GM19023 (cell line): Measurements from ENCODE around the gene PIK3R4.

Experiments used
- ATAC-seq: cut with Tn5 transposase; IDR thresholded peaks from one replicate; pipeline ENCODE4 v1.9.1; 2021; ENCODE audit warnings: mild to moderate bottlenecking, moderate library complexity; ENCODE audit not compliant: unreplicated experiment

PIK3R4 gene

DNA sequence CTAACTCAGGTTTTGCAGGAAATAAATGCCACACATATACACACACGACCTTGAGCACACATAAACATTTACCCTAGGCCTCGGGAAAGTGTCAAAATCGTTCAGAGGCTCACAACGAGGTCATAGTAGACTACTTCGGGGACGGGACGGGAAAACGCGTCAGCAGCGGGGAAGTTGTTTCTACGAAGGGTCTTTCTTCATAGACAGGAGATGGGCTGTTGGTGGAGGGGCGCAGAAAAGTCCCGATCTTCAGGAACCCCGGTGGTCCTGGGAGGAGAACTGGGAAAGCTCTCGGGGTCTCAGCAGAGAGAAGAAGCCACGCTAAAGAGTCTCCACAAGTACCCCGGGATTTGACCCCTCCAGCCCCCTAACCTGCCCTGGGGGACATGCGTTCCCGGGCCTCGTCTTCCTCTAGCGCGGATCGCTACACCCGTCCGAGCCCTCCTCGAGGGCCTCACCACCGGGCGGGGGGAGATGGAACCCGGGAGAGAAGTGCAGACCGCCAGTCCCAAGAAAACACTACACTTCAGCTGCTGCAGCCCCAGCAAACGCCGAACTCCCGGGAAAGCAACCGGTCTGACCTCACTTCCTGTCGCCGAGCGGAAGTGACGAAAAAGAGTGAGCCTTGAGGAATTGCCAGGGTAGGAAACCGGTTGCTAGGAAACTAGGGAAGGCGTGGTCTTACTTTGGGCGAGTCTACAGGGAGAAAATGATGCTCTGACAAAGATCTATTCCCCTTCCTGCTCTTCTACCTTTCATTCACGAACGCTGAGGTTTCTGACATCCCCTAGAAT lies at the start of gene PIK3R4:
Gene PIK3R4 (minus strand): TSS at position 584 of the 794 bp plus-strand sequence. CDS start 1,611 bp downstream, outside the sequence.
- peak; percentile 98 for ATAC-seq

DNA sequence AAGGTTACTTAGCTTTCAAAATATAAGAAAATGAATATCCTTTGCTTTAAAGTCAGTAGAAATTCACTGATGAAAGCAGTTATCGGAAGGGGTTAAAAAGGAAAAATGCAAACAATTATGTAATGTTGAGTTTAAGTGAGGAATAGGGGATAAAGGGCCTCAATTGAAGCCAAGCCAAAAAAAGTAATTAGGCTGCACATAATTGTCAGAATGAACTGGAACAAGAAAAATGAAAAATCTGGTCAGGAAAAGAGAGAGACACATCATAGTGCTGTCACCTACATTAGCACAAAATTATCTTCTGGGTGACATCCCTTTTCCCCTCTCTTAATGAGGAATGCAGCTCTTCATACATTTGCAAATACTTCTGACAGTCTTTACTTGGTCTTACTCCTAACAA lies 48.8 kb upstream of the PIK3R4 start:
- ATAC-seq: no peak

DNA sequence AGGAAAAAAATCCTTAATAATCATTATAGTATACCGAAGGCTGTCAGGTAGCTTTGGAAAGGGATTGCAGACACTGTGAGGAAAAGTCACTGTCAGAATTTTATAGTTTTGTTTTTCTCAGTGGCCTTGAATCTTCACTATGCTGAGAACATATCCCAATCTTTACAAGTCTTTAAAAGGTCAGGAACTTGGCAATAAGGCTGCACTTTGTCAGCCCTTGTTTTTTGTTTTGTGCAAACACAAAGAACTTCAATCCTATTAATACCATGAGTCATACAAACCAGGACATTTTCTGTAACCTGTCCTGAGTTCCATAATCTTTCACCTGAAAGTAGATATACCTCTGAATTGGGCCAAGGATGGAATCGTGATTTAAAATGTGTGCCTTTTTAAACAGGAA lies 45.6 kb upstream of the PIK3R4 start:
- ATAC-seq: no peak

DNA sequence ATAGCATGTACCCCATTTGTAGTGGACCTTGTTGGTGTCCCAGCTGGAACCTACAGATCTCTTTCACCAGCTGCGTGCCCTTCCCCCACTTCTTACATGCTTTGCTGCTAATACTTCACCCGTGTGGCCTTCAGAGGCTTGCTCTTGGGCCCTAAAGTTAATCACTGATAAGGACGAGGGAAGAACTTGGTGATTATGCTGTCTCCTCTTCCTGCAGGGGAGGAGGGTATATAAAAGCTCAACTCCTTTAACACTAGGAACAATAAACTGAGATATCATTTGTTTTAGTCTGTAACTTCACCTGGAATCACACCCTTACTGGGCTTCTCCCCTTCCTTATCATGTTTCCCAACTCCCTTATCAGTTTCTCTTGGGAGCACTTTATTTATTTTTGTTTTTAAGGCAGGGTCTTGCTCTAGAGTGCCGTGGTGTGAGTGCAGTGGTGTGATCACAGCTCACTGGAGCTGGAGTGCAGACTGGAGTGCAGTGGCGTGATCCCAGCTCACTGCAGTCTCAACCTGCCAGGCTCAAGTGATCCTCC lies 43.2 kb upstream of the PIK3R4 start:
- no peak for ATAC-seq

DNA sequence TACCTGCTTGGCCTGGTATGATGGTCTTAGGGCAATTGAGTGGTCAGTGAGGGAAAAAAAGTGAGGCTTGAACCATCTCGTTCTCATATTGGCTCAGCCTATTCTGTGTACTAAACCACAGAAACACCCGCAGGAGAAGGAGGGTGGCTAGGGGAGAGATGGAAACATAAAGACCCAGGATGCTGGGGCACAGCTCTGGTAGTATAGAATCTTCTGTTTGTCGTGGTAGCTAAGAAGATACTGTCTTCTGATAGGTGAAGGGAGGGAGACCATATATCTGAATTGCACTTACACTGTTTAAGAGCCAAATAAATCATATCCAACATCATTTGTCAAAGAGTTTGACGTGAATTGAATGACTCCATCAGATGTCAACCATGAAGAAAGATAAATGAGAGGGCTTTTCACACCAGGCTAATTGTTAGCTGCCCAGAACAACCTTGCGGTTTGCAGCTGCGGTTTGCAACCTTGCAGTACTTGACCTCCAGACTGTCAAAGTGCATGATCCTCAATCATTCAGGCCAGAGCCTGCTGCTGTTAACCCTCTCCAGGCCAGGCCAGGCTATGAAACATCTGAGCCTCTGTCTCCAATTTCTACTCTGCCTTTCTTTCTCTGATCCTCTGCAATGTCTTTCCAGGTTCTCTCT lies 40.9 kb upstream of the PIK3R4 start:
- no peak for ATAC-seq

DNA sequence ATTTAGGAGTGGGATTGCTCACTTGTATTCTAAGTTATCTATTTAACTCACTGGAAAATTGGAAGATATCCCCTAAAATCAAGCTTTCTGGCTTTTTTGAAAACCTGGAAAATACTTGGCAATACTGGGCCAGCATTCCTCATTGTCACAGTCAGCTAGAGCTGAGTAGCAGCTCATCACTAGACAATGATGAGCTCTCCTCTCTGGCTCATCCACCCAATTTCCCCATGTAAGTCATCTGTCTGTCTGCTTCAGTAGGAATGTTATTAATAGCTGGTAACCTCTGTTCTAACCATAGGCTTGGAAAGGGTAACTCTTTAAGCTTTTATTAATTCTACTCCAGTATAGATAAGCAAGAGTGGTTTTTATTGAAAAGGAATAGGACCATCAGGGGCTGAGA lies 39.7 kb upstream of the PIK3R4 start:
- no peak for ATAC-seq

DNA sequence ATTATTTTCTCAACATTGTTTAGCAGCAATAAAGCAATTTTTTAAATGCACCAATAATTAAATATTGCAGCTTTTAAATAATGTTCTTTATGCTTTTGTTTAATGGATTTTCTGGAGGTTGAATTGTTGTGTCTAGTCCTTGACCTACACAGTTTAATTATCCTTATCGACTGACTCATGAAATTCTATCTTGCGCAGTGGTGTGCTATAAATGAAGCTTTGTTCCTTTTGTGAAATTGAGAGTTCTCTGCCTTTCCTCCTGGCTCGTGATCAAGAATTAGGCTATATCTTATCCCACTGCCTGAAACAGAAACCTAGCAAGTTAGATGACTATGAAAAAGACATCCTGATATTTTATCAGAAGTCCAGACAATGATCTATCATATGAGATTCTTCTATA lies 37.0 kb upstream of the PIK3R4 start:
- ATAC-seq: no peak

DNA sequence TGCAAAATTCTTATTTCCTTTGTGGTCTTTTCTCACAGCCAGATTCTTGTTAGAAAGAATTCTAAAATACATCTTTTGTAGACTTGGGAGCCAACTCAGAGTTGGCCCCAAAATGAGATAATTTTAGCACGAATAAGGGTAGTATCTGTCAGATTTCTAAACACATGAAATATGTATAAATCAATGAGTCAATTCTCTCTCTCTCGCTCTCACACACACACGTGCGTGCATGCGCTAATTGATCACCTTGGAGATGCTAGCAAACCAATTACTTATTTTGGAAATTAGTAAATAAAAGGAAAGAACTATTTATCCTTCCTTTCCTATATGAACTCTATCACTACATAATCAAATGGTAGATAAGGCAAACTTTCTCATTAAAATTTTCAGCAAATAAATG lies 32.9 kb upstream of the PIK3R4 start:
- peak; percentile 16 for ATAC-seq

DNA sequence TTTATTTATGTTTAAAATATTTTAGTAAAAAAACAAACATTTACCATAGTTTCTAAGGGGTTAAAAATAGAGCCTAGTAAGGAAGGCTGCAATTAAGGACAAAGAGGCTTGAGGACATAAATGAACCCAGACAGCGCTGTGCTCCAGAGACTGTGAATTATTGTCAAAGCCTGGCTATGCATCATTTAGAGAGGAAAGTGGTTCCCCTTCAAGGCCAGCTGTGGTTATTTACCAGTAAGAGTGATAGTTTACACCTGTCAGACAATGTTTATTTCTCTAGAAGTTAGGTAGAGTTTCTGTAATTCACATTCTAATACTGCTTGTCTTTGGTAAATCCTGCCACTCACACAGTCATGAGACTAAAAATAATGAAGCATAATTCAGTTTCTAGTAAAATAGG lies 32.4 kb upstream of the PIK3R4 start:
- ATAC-seq: peak; percentile 87

DNA sequence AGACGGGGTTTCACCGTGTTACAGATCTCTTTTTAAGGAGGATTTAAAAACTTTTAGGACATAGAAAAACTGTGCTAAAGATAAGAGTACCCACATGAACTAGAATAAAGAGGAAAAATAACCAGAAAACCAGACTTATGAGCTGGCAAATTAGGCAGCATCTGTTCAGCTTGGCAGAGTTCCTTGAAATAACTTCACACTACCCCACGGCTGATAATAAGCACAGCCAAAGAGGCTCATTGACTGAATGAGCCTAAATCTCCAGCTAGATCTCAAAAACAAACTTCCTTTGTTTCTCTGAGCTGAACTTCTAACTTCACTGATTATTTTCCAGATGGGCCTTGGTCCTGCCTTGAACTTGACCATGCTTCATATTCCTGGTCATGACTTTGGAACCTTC lies 26.7 kb upstream of the PIK3R4 start:
- no peak for ATAC-seq

DNA sequence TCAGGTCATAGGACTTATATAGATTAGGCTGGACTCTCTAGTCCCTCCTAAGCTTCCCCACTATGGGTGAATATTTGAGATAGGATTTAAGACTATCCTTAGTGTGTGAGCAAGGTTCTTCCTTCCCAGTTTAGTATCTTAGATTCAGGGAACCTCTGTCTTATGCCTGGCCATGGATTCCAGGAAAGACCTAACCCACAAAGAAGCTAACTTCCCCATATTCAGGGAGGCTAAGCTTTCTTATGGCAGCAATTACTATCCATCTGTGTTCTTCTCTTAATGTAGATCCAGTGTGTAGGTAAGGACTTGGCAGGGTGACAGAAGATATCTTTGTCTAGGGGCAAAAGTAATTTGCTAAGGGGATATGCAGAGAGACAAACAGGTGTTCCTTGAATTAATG lies 25.5 kb upstream of the PIK3R4 start:
- no peak for ATAC-seq

DNA sequence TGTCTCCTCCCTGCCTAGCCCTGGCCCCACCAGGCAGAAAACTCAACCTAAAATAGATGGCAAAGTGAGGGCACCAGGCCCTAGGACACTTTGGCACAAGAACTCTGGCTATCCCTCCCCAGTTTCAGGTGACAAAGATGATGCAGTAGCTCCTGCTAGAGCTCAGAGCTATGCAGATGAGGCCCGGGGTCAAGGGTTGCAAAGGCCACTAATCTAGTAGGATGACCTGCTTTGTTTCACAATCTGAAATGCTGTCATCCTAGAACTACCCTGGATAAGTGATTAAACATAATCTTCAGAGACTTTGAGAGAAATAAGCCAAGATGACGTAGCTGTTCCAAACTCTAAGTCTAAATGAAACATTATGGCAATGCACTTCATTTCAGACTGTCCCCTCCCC lies 24.0 kb upstream of the PIK3R4 start:
- ATAC-seq: no peak

DNA sequence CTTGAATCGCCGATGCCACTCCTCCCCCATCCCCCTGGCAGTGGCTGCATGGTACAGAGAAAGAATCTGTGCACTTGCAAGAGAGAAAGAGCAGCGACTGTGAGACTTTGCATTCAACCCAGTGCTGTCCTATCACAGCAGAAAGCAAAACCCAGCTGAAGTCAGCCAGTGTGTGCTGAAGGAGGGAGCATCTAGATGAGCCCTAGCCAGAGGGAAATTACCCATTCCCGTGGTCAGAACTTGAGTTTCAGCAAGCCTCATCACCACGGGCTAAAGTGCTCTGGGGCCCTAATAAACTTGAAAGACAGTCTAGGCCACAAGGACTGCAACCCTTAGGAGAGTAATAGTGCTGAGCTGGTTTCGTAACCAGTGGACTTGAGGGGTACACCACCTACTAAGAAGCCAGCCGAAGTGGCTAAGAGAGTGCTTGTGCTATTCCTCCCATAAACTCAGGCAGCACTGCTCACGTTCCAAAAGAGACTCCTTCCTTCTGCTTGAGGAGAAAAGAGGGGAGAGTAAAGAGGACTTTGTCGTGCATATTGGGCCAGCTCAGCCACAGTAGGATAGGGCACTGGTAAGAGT lies 15.2 kb upstream of the PIK3R4 start:
- ATAC-seq: peak; percentile 68

DNA sequence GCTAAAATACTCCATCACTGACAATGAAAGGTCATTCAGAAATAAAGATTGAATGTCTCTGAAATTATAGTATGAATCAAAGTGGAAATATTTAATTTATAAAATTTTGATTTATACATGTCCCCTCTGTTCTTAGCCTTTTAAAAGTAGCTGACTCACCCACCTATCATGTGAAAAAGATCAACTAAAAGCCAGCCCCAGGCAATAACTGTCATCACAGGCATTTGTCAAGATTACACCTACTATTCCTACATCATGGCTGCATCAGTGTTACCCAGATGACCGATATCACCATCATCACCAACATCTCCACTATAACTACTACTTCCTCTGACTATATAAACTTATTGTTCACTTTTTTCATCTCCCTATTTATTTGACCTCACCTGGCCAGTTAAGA lies 14.3 kb upstream of the PIK3R4 start:
- ATAC-seq: no peak

DNA sequence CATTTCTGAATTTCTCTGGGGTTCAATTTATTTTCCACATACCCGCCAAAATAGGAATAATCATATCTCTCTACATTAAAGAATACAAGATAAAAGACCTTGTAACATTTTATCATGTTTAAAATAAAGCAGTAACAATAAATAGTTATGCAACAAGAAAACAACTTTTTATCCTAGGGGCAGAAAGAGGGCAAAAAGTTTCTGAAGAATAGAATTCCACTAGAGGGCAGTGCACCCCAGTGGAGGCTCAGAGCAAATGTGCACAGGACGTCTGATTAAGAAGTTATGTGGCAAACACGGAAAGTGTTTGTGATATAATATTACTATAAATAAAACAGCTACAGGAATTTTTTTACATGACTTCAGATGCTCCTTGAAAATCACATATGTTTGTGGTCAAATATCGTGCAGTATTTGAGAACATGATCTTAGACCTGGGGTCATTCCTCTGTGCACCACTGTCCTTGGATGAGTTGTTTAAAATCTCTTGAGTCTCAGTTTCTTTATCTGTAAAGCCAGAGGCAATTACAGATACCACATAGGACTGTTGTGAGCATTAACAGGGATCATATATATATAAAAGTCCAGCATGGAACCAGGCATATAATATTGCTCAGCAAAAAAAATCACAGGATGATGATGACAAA lies 13.2 kb upstream of the PIK3R4 start:
- no peak for ATAC-seq

DNA sequence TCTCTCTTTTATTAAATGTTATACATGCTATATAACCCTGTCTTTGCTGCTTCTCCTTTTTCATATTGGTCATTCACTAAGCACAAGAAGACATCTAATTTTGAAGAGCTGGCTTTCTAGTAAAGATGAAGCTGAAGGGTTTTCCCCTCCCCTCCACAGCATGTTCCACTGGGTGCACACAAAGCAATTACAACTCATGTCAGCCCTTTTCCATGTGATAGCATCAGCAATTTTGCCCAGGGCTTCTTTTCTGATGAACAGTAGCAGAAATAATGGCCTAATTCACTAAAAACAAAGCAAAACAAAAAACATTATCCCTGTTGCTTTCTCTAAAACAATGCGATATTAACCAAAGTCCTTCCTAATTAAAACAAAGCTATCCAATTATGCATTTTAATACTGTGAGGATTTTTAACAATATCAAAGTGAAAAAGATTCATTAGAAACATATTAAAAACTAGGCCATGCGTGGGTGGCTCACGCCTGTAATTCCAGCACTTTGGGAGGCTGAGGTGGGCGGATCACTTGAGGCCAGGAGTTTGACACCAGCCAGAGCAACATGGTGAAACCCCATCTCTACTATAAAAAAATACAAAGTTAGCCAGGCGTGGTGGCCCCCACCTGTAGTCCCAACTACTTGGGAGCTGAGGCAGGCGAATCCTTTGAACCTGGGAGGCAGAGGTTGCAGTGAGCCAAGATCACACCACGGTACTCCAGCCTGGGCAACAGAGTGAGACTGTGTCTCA lies 12.2 kb upstream of the PIK3R4 start:
- no peak for ATAC-seq

DNA sequence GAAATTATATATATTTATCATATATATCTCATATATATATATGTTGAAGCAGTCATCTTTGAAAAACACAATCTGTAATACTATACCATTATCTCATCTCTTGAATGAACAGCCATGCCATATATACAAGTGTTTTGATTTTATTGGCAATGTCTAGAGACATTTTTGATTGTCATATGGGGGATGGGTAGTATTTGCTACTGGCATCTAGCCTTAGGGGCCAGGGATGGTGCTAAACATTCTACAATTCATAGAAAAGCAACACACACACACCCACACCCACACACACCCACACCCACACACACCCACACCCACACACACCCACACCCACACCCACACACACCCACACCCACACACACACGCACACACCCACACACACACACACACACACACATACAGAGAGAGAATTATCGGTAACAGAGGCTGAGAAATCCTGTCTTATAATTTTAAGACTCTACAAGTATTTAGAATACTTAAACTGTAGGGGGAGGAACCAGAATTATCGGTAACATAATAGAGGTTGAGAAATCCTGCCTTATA lies 11.1 kb upstream of the PIK3R4 start:
- ATAC-seq: no peak

DNA sequence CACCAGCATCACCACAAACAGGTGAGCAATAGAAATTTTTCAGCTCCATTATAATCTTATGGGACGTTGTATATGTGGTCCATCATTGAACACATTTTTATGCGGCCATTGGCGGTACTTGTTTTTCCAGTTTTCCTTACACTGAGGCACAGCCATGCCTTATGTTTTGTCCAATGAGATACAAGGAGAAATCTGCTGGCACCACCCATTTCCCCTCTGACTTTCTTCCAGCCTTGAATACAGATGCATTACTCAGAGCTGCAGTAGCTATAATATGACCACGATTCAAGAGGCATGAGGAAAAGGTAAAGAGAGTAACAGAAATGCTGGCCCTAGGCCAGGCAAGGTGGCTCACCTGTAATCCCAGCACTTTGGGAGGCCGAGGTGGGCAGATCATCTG lies 9.0 kb upstream of the PIK3R4 start:
- ATAC-seq: no peak

DNA sequence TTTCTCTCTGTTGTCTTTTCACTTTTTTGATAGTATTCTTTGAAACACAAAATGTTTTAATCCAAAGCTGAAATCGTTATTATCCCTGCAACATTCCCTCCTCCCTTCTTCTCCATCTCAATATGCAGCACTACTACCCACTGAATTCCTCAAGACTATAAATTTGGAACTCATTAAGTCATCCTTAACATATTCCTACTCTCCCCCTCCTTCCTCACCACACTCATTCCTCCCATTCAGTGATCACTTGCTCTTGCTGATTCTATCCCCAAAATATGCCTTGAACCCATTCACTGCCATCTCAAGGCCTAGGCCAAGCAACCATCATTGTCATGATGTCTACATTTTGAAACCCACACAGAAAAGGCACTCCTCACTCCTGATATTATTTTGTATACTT lies 2.4 kb upstream of the PIK3R4 start:
- no peak for ATAC-seq

DNA sequence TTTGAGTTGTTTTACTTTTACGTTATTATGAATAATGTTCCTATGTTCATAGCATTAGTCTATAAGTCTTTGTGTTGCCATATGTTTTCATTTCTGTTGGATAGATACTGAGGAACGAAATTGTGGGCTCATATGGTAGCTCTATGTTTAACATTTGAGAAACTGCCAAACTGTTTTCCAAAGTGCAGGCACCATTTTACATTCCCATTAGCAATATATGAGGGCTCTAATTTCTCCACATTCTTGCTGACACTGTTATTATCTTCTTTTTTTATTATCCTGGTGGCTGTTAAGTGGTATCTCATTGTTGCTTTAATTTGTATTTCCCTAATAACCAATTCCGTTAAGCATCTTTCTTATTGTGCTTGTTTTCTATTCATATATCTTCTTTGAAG lies 1.8 kb upstream of the PIK3R4 start:
- no peak for ATAC-seq

DNA sequence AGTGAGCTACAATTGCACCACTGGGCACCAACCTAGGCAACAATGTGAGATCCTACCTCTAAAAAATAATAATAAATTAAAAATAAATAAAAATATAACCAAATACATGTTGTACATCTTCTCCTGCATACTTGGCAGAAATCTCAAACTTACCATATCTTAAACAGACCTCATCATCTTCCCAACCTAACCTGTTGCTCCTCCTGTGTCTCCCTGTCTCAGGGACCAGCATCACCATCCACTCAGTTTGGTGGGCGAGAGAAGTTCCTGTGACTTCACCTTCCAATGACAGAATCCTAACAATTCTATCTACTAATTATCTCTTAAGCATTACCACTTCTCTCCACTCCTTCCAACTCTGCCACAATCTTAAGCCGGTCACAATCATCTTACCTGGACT lies 3.3 kb downstream of the PIK3R4 start:
- no peak for ATAC-seq
